Measurements from ENCODE around the gene MDK.

DNA sequence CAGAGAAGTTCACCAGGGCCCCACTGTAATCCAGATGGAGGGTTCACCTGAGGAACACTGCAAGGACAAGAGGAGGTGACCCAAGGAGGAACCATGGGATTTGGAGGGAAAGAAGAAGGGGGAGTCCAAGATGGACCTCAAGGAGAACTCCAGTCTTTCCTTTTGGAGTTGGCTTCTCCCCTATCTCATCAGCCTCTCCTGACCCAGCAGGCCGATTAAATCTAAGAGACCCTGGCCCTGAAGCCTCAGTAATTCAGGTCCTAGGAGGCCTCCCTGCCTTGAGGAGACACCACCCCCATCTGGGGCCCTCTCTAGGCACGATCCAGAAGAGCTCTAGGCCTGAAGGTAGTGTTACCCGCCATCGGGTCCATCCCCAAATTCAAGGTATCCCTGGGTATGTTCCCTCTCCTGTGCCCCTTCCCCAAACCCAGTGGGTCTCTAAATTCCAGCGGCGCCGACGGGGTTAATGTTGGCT, 49.3 kb upstream of the MDK start:
- TF ChIP-seq, protein P1, sequence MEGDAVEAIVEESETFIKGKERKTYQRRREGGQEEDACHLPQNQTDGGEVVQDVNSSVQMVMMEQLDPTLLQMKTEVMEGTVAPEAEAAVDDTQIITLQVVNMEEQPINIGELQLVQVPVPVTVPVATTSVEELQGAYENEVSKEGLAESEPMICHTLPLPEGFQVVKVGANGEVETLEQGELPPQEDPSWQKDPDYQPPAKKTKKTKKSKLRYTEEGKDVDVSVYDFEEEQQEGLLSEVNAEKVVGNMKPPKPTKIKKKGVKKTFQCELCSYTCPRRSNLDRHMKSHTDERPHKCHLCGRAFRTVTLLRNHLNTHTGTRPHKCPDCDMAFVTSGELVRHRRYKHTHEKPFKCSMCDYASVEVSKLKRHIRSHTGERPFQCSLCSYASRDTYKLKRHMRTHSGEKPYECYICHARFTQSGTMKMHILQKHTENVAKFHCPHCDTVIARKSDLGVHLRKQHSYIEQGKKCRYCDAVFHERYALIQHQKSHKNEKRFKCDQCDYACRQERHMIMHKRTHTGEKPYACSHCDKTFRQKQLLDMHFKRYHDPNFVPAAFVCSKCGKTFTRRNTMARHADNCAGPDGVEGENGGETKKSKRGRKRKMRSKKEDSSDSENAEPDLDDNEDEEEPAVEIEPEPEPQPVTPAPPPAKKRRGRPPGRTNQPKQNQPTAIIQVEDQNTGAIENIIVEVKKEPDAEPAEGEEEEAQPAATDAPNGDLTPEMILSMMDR (tag by site-specific recombination; IDR thresholded peaks at IDR 0.05) = no peak
- TF ChIP-seq, protein P2, sequence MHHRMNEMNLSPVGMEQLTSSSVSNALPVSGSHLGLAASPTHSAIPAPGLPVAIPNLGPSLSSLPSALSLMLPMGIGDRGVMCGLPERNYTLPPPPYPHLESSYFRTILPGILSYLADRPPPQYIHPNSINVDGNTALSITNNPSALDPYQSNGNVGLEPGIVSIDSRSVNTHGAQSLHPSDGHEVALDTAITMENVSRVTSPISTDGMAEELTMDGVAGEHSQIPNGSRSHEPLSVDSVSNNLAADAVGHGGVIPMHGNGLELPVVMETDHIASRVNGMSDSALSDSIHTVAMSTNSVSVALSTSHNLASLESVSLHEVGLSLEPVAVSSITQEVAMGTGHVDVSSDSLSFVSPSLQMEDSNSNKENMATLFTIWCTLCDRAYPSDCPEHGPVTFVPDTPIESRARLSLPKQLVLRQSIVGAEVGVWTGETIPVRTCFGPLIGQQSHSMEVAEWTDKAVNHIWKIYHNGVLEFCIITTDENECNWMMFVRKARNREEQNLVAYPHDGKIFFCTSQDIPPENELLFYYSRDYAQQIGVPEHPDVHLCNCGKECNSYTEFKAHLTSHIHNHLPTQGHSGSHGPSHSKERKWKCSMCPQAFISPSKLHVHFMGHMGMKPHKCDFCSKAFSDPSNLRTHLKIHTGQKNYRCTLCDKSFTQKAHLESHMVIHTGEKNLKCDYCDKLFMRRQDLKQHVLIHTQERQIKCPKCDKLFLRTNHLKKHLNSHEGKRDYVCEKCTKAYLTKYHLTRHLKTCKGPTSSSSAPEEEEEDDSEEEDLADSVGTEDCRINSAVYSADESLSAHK (tag by site-specific recombination; IDR thresholded peaks at IDR 0.05) = no peak
- no peak for TF ChIP-seq ZBTB7A (tag by site-specific recombination; IDR thresholded peaks at IDR 0.05; ENCODE audit: low read depth)
- TF ChIP-seq REST (tag by site-specific recombination; IDR thresholded peaks at IDR 0.05) = no peak
- TF ChIP-seq ZNF747 (tag by site-specific recombination; IDR thresholded peaks at IDR 0.05) = no peak
- TF ChIP-seq, protein P3, sequence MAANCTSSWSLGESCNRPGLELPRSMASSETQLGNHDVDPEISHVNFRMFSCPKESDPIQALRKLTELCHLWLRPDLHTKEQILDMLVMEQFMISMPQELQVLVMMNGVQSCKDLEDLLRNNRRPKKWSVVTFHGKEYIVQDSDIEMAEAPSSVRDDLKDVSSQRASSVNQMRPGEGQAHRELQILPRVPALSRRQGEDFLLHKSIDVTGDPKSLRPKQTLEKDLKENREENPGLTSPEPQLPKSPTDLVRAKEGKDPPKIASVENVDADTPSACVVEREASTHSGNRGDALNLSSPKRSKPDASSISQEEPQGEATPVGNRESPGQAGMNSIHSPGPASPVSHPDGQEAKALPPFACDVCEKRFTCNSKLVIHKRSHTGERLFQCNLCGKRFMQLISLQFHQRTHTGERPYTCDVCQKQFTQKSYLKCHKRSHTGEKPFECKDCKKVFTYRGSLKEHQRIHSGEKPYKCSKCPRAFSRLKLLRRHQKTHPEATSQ (tag by site-specific recombination; IDR thresholded peaks at IDR 0.05) = no peak
- no peak for TF ChIP-seq ZNF426 (tag by site-specific recombination; IDR thresholded peaks at IDR 0.05)
- TF ChIP-seq MZF1 (tag by site-specific recombination; IDR thresholded peaks at IDR 0.05; ENCODE audit: borderline replicate concordance) = no peak
- TF ChIP-seq, protein P4, sequence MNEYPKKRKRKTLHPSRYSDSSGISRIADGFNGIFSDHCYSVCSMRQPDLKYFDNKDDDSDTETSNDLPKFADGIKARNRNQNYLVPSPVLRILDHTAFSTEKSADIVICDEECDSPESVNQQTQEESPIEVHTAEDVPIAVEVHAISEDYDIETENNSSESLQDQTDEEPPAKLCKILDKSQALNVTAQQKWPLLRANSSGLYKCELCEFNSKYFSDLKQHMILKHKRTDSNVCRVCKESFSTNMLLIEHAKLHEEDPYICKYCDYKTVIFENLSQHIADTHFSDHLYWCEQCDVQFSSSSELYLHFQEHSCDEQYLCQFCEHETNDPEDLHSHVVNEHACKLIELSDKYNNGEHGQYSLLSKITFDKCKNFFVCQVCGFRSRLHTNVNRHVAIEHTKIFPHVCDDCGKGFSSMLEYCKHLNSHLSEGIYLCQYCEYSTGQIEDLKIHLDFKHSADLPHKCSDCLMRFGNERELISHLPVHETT (tag by site-specific recombination; IDR thresholded peaks at IDR 0.05) = no peak
